DOHH2 (cell line): ENCODE results near the gene SPG7.

Experiments
- EZH2phosphoT487 ChIP-seq: fragments of 200-600 bp; sonication (generic); IDR thresholded peaks from 2 replicates; pipeline ENCODE4 v1.6.1; 2017; ENCODE audit warnings: borderline replicate concordance, mild to moderate bottlenecking, antibody characterized with exemption, low read length, moderate library complexity, mixed read lengths
- TF ChIP-seq, protein P1 (sequence below): fragments of 200-600 bp; sonication (generic); IDR thresholded peaks from one replicate; pipeline ENCODE4 v1.5.1; 2014; ENCODE audit warnings: antibody characterized with exemption, mild to moderate bottlenecking, low read depth, low read length; ENCODE audit not compliant: poor library complexity, severe bottlenecking

DNA sequence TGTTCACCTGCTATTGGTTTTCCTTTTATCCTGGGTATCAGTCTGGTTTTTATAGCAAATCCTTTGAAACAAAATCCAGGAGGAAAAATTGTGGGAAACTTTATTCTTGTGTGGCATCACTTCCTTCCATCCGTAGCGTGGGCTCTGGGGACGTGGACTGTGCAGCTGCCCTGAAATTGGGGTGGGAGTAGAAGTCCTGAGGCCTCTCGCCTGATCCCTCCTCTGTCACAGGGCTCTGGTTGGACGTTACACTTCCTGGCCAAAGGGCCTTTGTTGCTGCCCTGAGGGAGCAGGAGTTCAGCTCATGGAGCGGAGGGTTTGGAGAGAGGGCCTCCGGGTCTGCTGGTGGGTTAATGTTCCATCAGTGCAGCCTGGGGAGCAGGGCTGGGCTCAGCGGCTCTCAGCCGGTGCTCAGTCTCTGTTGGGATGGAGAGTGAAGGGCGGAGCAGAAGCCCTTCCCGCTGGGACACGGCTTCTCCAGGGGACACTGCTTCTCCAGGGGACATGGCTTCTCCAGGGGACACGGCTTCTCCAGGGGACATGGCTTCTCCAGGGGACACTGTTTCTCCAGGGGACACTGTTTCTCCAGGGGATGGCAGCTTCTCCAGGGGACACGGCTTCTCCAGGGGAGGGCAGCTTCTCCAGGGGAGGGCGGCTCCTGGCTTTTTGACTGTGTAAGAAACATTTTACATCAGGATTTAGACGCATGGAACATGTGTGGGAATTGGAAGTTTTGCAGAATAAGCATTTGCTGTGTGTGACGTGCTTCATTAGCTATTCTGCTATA, 37.0 kb downstream of the SPG7 start:
- TF ChIP-seq, protein P1, sequence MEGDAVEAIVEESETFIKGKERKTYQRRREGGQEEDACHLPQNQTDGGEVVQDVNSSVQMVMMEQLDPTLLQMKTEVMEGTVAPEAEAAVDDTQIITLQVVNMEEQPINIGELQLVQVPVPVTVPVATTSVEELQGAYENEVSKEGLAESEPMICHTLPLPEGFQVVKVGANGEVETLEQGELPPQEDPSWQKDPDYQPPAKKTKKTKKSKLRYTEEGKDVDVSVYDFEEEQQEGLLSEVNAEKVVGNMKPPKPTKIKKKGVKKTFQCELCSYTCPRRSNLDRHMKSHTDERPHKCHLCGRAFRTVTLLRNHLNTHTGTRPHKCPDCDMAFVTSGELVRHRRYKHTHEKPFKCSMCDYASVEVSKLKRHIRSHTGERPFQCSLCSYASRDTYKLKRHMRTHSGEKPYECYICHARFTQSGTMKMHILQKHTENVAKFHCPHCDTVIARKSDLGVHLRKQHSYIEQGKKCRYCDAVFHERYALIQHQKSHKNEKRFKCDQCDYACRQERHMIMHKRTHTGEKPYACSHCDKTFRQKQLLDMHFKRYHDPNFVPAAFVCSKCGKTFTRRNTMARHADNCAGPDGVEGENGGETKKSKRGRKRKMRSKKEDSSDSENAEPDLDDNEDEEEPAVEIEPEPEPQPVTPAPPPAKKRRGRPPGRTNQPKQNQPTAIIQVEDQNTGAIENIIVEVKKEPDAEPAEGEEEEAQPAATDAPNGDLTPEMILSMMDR = no peak
- TF ChIP-seq EZH2phosphoT487 = no peak
